HG03139 (cell line): ENCODE results near the gene FBRSL1.

Experiments
- ATAC-seq: cut with Tn5 transposase; IDR thresholded peaks from one replicate; pipeline ENCODE4 v1.9.1; 2021; ENCODE audit not compliant: unreplicated experiment

Gene FBRSL1

DNA sequence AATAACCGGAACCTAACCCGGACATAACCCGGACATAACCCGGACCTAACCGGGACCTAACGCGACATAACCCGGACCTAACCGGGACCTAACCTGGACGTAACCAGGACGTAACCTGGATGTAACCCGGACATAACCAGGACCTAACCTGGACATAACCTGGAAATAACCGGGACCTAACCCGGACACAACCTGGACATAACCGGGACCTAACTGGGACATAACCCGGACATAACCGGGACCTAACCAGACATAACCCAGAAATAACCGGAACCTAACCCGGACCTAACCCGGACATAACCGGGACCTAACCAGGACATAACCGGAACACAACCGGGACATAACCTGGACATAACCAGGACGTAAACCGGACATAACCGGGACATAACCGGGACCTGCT, 6.7 kb upstream of the FBRSL1 start:
- no peak for ATAC-seq

DNA sequence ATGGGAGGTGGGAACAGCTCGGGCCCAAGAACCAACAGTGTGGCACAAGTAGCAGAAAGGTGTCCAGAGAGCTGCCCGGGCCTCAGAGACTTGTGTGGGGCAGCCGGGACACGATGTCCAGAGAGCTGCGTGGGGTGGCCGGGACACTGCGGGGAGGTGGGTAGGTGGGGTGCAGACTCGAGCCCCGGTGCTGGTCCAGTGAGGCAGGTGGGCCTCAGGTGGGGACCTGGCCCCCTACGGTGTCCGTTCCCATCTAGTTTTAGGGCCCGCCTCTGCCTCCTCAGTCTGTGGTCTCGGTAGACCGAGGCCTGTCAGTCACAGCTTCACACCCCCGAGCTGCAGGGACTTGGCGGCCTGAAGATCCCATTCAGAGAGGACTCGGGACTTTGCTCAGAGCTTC, 6.3 kb upstream of the FBRSL1 start:
- no peak for ATAC-seq

DNA sequence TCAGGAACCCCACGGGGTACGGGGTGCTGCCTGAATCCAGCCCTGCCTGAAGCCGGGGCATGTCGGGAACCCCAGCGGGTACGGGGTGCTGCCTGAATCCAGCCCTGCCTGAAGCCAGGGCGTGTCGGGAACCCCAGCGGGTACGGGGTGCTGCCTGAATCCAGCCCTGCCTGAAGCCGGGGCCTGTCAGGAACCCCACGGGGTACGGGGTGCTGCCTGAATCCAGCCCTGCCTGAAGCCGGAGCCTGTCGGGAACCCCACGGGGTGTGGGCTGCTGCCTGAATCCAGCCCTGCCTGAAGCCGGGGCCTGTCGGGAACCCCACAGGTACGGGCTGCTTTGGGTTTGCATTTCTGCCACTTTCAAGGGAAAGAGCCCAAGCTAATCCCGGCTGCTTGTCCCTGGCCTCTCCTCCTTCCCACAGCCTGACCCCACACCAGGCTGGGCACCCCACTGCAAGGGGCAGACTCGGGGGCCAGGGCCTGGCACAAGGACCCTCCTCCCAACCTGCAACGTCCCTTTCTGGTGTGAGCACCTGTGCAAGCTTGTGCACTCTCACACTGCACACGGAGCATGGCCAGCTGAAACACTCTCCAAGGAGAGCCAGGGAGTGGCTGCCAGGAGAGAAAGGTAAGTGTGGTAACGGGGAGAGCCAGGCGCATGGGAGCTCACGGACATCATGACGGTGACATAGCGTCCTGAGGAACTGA, 5.6 kb upstream of the FBRSL1 start:
- no peak for ATAC-seq

DNA sequence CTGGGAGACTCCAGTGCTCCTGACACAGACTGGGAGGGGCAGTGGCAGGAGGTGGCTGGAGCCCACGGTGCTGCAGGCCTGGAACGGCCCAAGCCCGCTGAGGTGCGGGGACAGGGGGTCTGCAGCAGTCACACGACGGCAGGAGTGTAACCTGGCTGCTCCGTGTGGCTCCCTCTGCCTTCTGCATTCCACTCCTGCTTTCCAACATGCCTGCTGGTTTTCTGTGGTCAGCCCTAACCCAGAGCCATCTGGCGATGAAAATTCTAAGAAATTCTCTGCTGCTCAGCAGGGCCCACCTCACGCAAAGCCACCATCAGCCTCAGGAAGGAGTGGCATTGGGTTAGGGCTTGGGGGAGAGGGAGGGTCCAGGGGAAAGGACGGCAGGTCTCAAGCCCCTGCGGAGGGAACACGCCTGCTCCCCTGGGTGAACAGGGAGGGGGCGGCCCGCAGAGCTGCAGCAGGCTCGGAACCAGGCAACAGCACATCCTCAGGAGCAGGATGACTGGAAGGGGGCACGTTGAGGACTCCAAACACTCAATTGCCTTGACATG, 5.0 kb upstream of the FBRSL1 start:
- ATAC-seq = no peak

DNA sequence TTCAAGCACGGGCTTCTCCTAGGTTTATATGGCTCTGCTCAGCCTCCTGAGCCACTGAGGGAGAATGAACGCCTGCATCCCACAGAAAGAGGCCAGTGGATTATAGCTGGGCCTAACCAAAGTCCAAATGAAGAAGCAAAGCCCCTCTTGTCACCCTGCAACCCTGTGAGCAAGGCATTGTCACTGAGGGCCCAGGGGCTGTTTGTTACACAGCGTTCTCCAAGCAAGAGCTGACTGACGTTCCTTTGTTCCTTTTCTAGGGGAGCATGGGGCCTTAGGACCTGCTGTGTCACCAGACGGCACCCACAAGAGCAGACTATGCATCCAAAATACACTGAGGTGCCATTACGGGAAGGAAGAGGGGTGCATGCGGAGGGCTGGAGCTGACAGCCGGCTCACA, 4.3 kb upstream of the FBRSL1 start:
- ATAC-seq = no peak

DNA sequence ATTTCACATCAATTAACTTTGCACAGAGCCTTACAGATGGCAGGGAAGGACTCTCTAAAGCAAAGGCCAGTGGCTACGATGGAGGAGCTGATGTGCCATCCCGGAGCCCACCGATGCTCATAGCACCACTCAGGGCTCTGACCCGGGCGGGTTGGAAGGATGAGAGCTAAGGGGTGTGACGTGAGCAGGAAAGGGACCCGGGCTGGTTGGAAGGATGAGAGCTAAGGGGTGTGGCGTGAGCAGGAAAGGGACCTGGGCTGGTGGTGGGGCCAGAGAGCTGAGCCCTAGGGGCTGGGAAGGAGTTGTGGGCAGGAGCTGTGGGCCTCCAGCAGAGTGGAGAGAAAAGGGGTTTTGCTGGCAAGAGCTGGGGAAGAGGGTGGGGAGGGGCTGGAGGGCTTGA, 3.8 kb upstream of the FBRSL1 start:
- no peak for ATAC-seq

DNA sequence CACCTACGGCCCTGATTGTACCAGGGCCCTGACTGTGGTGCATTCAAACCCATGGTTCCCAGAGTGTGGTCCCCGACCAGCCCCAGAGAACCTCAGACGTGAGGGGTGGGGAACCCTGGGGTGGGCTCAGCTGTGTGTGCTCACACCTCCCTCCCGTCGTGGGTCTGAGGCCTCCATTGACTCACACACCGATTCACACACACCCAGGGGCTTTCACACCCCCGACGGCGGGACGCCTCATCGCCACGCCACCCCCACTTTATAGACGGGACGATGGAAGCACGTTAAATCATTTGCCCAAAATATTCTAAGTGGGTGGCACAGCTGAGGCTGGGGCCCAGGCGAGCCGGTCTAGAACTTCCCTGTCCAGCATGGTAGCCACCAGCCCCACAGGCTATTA, 3.4 kb upstream of the FBRSL1 start:
- no peak for ATAC-seq

DNA sequence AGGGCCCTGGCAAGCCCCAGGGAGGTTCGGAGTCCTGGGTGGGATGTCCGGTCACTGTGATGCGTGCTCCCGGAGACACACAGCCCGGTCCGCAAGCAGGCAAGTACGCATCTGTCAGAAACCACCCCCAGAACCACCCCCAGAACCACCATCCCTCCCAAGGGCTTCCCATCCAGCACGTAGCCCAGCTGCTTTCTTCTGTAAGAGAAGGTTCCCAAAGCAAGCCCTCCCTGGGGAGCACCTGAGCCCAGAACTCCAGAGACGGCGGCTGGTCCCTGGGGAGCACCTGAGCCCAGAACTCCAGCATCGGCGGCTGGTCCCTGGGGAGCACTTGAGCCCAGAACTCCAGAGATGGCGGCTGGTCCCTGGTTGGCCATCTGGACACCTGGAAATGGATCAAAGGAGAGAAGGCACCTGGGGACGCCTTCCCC, 2.6 kb upstream of the FBRSL1 start:
- no peak for ATAC-seq

DNA sequence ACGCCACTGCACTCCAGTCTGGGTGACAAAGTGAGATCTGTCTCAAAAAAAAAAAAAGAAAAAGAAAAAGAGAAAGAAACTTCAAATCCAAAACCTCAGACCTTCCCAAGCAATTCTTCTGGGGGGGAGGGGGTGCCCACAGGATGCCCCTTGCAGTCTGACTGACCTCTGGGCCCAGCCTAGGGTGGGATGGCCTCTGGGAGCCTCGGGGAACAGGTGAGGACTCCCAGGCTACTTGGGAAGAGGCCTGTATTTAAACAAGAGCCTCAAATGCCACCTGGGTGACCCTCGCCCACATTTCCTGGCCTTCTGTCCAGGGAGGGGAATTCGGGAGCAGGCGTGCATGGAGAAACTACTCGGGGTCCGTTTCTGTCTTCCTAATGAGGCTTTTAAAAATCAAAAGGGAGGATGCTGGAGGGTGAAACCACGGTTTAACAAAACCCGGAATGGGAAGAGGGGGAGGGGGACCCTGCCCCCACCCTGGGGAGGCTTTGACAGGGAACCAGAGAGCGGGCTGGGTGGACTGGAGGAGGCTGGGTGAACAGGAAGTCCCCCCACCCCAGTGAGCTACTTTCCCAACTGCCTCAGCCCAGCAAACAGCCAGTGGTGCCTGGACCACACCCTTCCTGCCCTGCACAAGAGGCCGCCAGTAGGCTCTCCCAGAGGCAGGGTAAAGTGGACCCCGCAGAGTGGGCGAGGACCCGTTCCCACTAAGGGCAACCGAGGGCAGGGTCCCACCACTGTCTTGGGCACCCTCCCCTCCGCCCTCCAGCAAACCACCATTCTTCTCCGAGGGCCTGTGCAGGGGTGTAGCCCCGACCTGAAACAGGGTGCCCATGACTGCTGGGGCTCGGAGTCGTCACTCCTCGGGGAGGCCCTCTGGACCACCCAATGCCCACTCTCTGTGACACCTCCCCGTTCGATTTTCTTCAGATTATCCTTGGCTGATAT, 1.5 kb upstream of the FBRSL1 start:
- ATAC-seq = no peak

DNA sequence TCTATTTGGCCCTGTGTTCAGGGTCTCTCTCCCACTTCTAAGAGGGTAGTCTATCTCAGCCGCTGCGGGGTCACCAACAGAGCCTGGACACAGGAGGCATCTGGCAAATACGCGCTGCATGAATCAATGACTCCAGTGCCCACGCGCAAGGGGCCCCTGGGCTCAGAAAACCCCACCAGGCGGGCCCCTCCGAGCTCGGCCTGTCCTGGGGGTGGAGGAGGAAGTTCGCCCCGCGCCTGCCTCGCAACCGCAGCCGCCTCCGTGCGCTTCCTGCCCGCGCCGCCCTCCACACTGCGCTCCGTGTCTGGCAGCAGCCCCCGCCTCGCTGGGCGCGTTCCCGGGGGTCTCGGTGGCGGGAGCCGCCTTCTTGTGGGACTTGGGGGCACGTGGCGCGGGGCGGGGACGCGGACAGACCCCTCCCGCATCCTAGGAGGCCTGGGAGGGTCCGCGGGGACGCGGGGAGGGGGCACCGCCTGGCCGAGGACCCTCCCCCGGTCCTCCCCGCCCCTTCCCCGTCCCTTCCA, 811 bp upstream of the FBRSL1 start:
- peak; percentile 24 for ATAC-seq

DNA sequence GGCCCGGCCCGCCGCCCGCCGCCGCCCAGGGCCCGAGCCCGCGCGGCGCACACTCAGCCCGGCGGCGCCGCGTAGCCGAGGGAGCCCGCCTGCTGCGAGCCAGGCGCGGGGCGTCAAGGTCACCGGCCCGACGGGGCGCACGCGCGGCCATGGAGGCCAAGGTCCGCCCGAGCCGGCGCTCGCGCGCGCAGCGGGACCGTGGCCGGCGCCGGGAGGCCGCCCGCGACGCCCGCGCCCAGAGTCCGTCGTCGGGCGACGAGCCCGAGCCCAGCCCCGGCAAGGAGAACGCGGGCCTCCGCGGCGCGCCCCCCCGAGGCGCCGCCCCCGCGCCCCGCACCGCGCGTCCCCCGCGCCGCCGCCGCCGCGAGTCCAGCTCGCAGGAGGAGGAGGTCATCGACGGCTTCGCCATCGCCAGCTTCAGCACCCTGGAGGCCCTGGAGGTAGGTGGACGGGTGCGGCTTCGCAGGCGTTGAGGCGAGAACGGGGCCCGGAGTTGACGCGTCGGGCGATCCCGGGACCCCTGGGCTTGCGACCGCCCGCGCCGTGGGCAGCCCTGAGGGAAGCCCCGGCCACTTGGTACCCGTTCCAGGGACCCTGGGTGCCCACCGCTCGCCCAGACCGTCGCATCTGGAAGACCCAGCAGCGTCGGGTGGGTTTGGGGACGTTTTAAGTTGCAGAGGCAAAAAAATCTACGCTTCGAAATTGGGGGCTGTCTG, 629 bp downstream of the FBRSL1 start:
- ATAC-seq = peak; percentile 0

DNA sequence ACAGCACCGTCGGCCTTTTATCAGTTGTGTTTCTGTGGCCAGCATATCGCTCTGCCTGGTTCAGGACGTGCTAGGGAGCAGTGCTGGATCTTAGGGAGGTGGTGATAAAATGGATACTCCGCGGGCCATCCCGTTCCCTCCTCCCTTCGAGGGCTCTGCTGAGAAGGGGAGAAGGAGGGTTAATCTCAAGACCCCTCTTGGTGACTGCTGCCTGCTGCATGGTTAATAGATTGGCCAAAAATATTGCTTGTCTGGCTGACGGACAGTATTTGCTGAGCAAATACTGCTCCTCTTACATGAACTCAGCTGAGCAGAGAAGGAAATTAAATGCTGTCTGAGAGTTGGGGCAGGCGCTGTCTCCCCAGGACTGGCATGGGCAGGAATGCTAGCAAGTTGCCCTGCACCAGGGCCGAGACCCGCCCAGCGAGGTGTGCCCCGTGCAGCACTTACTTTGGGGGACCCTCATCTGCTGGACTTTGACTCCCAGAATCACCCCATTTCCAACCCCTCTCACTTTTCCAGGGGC, 1.2 kb downstream of the FBRSL1 start:
- no peak for ATAC-seq

DNA sequence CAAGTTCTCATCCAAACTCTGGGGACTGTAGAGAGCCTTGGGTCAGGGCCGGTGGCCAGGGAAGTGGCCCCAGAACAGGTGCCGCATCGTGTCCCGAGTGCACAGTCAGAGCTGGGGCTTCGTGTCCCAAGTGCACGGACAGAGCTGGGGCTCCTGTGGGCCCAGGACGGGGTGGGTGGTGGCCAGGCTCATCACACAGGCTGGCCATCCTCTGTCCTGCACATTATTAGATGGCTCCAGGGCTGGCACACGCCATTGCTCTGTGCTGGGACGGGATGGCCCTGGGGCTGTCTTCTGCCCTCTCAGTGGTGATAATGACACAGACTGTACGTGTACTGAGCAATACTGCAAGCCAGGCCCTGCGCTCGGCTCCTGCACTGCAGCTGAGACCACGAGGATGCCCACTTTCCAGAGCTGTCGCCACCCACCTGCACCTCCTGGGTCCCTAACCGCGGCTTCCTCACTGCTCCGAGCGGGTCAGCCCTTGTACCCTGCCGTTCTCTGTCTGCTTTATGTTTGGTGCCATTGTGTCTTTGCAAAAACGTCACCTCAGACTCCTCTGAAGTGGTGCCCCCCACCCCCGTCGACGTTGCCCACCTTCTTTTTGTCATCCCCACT, 1.9 kb downstream of the FBRSL1 start:
- ATAC-seq = no peak

DNA sequence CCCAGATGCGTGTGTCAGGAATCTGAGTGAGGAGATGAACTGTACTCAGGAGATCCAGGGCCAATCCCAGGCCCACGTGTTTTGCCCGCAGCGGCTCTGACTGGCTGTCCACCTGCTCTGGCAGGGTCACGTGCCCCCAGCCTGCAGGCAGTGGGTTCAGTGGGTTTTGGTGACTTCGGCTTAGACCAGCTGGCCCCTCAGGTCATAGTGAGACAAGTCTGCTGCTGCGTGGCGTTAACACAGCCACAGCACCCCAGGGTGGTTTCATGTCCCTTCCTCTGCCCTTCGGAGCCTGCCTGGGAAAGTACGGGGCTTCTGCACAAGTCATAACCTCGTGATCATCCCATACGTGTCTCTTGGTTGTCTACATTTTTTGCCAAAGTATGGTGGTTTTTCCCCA, 2.6 kb downstream of the FBRSL1 start:
- no peak for ATAC-seq

DNA sequence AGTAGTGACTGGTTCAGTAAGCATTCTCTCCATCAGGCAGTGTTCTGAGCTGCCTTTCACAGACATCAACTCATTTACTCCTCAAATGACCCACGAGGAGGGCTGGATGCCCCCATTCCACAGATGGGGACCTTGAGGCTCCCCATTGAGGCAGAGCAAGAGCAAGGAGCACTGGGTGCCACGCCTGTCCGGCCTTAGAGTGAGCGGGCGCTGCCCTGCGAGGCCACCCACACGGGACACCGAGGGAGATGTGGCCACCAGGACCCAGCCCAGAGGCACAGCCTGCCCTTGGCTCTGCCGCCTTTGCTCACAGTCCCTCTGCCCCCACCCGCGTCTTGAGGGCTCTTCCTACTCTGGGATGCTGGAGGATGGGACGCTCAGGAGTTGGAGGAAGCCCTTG, 3.0 kb downstream of the FBRSL1 start:
- ATAC-seq = no peak

DNA sequence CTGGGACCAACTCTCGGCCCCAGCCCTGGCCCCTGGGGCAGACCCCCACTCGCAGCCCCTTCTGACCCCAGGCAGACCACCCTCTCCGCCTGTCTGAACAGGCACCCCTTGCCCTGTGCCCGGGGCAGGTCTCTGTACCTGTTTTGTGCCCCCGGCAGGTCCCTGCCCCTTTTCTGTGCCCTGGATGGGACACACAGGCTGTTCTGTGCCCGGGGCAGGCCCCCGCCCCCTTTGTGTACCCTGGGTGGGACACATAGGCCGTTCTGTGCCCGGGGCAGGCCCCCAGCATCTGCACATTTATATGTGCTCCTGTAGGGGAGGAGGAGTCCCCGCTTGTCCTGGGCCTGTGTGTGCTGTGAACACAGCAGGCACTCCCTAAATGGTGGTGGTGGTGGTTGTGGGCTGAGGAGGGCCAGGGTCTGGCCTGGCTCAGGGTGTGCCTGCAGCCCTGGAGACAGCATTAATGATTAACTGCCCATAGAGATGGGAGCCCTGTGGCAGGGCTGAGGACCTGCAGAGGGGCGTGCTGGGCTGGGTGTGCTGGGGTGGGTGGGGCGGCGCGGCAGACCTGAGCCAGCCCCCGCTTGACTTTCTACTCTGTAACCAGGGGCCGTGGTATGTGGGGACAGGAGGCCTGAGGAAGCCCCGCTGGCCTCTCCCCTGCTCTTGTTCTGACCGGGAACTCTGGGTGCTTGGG, 3.7 kb downstream of the FBRSL1 start:
- ATAC-seq = no peak

DNA sequence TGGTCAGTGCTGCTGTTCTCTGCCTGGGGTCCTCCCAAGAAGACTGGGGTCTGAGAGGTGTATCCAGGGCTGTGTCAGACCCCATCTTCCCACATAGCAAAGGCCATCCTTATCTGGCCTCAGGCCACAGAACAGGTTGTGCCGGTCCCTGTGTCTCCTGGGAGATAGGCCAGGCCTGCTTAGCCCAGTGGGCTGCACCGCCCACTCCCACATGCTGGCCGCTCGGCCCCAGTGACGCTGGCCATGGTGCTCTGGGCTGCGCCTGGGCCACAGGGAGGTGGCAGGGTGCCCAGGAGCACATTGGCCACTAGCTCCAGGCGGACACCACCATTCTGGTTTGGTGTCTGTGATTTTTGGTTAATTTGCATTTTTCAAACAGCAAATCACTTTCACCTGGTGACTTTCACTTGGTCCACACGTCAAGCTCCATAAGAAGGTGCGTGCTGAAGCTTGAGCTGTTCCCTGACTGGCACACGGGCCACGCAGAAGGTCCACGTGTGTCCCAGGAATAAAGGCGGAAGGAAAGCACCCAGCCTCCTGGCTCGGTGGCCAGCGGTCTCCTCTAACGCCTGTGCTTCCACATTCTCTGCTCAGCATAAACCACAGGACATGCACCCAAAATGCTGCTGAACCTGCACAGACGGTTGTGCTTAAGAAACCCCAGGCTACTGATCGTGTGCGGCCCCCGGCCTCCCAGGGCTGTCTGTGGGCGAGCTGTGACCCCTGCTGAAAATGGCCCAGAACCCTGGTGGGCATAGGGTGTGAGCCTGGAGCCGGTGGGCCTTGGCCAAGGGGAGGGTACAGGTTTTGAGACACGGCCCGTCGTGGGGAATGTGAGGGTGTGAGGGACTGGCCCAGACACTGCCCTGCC, 4.6 kb downstream of the FBRSL1 start:
- no peak for ATAC-seq

DNA sequence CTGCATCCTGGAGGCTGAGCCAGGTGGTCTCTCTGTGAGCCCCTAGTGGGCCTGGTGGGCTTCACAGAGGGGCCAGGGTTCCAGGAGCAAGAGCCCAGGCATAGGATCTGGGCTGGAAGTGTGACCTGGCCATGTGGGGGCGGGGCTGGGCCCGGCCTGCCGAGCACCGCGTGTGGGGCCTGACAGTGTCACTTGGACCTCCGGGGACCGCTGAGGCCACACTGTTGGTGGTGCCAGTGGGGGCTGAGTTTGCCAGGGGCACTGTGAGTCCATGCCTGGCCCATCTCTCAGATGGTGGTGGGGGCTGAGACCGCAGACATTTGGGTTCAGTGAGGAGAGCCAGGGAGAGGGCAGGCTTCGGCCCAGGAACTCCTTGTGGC, 5.2 kb downstream of the FBRSL1 start:
- no peak for ATAC-seq
